ENCODE data around the gene COL25A1.

COL25A1 gene

DNA sequence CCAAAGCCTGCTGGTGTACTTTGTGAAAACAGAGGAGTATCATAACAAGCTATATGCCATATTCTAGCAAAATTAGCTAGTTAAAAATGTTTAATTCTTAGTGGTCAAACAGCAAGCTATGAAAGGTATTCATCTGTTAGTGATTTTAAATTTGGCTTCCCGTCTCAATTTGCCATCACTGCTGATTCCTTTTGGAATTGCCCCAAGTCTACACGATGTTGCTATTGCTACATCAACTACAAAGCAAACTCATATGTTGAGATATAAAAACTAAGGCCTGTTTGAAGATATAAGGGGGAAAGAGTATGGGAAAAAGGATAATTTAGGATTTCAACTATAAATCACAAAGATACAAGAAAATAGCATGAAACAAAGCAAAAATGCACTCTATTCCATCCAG is 146.1 kb downstream of the COL25A1 start:
- no peak for DNase-seq (ENCODE audit: low read depth)
- H3K4me3 ChIP-seq (ENCODE audit: control insufficient read depth, low read depth, low read length) = no peak overlapping the region
- TF ChIP-seq CTCF (IDR thresholded peaks at IDR 0.05; ENCODE audit: control insufficient read depth, insufficient read depth, low read depth, low read length, missing control alignments) = no peak

GRCh38 chr4:109155682-109156283 is 146.7 kb downstream of the COL25A1 start:
- DNase-seq (ENCODE audit: low read depth) = no peak
- no peak for TF ChIP-seq CTCF (IDR thresholded peaks at IDR 0.05; ENCODE audit: control insufficient read depth, insufficient read depth, low read depth, low read length, missing control alignments)
- no peak overlapping the region for H3K4me3 ChIP-seq (ENCODE audit: control insufficient read depth, low read depth, low read length)

- TF ChIP-seq CTCF (IDR thresholded peaks at IDR 0.05; ENCODE audit: control insufficient read depth, insufficient read depth, low read depth, low read length, missing control alignments) = no peak
- no peak overlapping the region for H3K4me3 ChIP-seq (ENCODE audit: control insufficient read depth, low read depth, low read length)
These were observed 147.4 kb downstream of the COL25A1 start for GRCh38 chr4:109155084-109155483.

GRCh38 chr4:109154424-109154823 is 148.0 kb downstream of the COL25A1 start:
- no peak for TF ChIP-seq CTCF (IDR thresholded peaks at IDR 0.05; ENCODE audit: control insufficient read depth, insufficient read depth, low read depth, low read length, missing control alignments)
- DNase-seq (ENCODE audit: low read depth) = no peak
- H3K4me3 ChIP-seq (ENCODE audit: control insufficient read depth, low read depth, low read length) = no peak overlapping the region

More at GRCh38 chr4:109155084-109155483, 147.4 kb downstream of the COL25A1 start:
- no peak for DNase-seq (ENCODE audit: low read depth)

- no peak overlapping the region for H3K4me3 ChIP-seq (ENCODE audit: control insufficient read depth, low read depth, low read length)
- DNase-seq (ENCODE audit: low read depth) = no peak
- TF ChIP-seq CTCF (IDR thresholded peaks at IDR 0.05; ENCODE audit: control insufficient read depth, insufficient read depth, low read depth, low read length, missing control alignments) = no peak
These were observed 152.6 kb downstream of the COL25A1 start for GRCh38 chr4:109149836-109150235.

DNA sequence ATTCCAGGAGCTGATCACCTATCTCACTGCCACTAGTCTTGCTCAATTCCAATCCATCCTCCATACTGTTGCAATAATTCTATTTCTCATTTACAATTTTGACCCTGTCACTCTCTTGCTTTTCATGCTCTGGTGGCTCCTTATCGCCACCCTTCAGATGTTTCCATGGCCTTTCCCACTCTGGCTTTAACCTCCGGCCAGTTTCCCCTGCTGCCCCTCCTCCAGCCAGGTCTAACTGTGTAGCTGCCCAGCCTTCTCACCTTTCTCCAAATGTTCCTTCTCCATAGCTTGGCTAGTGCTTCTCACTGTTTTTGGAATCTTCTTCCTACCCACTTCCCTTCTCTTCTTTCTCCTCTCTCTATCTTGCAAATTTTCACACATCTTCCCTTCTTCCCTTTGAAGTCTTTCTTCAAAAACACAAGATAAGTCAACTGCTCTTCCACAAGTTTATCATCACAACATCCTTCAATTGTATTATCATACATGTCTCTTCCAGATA is 153.8 kb downstream of the COL25A1 start:
- DNase-seq (ENCODE audit: low read depth) = no peak
- TF ChIP-seq CTCF (IDR thresholded peaks at IDR 0.05; ENCODE audit: control insufficient read depth, insufficient read depth, low read depth, low read length, missing control alignments) = no peak
- H3K4me3 ChIP-seq (ENCODE audit: control insufficient read depth, low read depth, low read length) = no peak overlapping the region

Data from AG09309 (cell line).